Measurements from ENCODE around the gene CDPF1.

DNA sequence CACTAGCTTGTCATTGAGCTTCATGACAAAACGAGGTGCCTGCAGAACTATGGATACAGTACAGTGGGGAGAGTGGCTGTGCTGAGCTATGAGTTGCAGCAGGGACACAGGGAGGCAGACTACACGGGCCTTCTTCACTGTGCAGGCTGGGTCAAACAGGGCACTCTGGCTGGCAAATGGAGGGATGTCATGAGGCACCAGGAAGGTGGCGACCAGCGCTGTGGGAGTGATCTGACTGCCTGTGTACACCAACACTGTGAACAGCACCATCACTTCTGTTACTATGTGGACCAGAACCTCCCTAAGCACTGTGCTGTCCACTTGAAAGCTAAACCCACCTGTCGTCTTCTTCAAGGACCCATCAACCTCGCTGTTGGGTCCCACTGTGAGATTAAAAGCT lies 9.9 kb upstream of the CDPF1 start:
- TF ChIP-seq, protein P1, sequence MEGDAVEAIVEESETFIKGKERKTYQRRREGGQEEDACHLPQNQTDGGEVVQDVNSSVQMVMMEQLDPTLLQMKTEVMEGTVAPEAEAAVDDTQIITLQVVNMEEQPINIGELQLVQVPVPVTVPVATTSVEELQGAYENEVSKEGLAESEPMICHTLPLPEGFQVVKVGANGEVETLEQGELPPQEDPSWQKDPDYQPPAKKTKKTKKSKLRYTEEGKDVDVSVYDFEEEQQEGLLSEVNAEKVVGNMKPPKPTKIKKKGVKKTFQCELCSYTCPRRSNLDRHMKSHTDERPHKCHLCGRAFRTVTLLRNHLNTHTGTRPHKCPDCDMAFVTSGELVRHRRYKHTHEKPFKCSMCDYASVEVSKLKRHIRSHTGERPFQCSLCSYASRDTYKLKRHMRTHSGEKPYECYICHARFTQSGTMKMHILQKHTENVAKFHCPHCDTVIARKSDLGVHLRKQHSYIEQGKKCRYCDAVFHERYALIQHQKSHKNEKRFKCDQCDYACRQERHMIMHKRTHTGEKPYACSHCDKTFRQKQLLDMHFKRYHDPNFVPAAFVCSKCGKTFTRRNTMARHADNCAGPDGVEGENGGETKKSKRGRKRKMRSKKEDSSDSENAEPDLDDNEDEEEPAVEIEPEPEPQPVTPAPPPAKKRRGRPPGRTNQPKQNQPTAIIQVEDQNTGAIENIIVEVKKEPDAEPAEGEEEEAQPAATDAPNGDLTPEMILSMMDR (IDR thresholded peaks at IDR 0.05), result no peak
- TF ChIP-seq POLR2A (IDR thresholded peaks at IDR 0.05), result no peak
